NCI-H1048 (cell line): ENCODE data around the gene ACAD11.

ENCODE experiments used
- DNase-seq: peaks from one replicate; lab custom pipeline; 2025; lab: John Stamatoyannopoulos, UW

The ACAD11 gene, protein sequence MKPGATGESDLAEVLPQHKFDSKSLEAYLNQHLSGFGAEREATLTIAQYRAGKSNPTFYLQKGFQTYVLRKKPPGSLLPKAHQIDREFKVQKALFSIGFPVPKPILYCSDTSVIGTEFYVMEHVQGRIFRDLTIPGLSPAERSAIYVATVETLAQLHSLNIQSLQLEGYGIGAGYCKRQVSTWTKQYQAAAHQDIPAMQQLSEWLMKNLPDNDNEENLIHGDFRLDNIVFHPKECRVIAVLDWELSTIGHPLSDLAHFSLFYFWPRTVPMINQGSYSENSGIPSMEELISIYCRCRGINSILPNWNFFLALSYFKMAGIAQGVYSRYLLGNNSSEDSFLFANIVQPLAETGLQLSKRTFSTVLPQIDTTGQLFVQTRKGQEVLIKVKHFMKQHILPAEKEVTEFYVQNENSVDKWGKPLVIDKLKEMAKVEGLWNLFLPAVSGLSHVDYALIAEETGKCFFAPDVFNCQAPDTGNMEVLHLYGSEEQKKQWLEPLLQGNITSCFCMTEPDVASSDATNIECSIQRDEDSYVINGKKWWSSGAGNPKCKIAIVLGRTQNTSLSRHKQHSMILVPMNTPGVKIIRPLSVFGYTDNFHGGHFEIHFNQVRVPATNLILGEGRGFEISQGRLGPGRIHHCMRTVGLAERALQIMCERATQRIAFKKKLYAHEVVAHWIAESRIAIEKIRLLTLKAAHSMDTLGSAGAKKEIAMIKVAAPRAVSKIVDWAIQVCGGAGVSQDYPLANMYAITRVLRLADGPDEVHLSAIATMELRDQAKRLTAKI

DNA sequence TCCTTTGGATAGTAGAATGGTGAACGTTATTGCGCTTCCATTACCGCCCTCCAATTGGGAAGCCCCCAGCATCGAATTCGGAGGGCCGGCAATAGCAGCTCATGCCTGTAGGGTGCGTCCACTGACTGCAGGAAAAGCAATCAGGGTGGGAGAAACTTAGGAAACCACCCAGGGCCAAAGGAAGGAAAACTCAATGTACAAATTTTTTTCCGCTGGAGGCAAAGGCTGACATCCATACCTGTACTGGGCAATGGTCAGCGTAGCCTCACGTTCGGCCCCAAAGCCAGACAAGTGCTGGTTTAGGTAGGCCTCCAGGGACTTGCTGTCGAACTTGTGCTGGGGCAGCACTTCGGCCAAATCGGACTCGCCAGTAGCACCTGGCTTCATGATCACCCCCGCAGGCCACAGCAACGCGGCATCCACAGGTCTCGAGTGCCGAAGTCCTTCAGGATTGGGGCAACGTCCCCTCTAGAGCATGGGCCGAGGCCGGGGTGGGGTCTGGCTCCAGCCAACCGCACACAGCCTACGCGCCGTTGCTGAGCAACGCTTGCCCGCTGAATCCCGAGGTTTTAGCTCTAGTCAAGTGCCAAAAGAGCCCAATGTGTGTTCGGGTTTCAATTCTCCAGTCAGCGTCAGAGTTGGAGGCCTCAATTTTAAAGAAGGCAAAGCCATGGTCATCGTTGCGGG lies at the start of gene ACAD11:
Gene ACAD11 (minus strand): TSS at position 445 of the 687 bp plus-strand sequence. CDS start 58 bp downstream, at position 387.
- no peak for DNase-seq

DNA sequence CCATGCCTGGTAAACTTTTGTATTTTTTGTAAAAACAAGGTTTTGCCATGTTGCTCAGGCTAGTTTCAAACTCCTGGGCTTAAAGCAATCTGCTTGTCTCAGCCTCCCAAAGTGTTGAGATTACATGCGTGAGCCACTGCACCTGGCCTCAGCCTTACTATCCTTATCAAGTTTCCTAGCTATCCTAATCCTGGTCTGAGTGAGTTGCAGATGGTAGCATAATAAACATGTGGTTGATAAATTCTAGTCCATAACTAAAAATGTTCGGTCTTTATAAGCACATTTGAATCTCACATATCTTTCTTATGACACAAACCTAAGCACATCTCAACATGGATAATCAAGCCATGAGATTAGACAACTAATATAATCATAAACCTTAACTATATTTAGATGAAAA lies 44.1 kb upstream of the ACAD11 start:
- no peak for DNase-seq

DNA sequence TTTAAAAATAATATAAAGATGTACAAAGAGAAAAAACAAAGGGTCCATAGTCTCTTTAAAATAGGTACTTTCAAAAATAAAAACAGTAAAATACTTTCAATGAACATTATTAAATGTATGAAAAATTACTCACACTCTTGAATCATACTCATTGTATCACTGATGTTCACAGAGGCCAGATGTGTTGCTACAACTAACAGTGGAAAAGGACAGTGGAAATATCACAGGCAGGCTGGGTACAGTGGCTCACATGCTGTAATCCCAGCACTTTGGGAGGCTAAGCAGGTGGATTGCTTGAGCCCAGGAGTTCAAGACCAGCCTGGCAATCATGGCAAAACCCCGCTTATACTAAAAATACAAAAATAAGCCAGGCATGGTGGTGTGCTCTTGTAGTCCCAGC lies 35.8 kb upstream of the ACAD11 start:
- DNase-seq: no peak

DNA sequence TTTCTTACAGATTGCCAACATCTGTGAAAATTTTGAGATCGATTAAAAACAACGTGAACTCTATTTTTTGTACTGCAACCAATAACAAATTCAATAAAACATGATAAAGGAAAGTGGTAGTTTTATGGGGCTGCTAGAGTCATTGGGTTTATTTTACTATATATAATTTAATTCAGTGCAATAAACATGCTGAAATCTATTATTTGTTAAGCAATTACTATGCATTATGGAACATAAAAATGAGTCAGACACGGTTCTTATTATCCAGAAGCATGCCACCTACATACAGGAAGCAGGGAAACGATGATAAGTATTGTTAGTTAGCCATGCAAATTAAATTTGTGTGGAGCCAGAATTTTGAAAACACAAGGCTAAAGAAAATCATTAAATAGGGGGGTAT lies 35.4 kb upstream of the ACAD11 start:
- no peak for DNase-seq

DNA sequence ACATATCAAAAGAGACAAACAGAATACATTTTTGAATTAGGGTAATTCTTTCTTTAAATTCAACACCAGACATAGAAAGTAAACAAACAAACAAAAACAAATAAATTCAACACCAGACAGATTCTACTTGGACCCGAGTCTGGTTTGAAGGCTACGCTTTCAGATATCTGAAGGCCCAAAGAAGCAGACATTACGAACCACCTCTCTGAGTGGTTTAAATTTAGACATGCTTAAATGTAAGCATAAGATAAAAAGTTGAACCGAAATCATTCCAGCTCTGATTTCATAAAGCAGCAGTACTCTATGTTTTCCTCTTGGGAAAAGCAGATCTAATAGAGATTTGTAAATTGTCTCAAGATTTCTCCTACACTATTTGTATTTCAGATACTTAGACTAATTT lies 30.4 kb upstream of the ACAD11 start:
- no peak for DNase-seq

DNA sequence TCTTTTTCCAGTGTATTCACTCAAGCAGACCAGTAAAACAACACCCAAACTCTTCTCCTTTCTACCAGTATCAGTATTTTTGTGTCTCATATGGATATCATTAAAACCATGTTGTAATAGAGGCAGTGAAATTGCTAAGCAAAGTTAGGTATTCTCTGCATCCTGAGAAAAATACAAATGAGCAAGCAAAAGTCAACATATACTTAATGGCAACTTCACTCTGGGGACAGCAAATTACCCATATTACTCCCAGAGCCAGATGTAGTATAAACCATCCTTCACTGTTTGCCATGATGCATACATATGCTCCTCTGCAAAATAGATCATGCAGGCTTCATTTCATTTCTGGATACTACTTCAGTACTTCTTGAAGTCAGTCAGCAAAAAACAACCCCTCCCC lies 22.6 kb upstream of the ACAD11 start:
- DNase-seq: no peak

DNA sequence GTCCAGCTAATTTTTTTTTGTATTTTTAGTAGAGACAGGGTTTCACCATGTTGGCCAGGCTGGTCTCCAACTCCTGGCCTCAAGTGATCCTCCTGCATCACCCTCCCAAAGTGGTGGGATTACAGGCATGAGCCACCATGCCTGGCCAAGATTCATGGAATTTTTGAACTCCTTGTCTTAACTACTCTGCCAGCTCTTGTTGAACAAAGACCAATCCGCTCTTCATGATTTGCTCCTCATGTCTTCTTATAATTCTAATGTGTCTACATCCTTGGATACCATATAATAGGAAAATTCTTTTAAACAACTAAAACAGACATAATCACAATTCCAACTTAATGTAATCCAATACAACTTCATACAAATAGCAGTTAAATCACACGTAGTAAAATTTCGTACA lies 21.8 kb upstream of the ACAD11 start:
- no peak for DNase-seq

DNA sequence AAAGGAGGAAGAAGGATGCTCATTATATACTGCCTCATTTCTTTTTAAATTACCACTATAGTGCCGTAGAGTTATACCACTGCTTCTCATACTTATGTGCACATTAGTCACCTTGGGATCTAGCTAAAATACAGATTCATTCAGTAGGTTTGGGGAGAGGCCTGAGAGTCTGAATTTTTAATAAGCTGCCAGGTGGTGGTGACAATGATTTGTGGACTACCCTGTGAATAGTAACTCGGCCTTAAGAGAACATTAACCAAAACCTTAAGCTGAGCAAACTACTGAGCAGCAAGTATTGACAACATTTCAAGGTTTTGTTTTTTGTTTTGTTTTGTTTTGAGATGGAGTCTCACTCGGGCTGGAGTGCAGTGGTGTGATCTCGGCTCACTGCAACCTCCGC lies 20.3 kb upstream of the ACAD11 start:
- DNase-seq: no peak

DNA sequence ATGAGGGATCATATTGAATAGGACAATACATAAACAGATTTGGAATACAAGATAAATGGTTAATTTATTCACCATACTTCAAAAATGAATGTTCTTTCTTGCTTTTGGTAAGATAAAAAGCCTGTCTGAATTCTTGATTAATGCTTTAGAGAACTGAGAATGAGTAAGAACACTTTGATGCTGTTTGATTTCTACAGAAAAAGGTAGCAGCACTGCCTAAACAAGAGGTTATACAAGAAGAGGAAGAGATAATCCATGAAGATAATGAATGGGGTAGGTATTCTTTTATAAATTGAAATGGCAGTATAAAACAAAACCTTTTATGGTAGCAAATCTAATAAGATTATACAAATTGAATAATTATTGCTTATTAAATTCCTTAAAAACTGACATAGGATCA lies 15.8 kb upstream of the ACAD11 start:
- DNase-seq: no peak

DNA sequence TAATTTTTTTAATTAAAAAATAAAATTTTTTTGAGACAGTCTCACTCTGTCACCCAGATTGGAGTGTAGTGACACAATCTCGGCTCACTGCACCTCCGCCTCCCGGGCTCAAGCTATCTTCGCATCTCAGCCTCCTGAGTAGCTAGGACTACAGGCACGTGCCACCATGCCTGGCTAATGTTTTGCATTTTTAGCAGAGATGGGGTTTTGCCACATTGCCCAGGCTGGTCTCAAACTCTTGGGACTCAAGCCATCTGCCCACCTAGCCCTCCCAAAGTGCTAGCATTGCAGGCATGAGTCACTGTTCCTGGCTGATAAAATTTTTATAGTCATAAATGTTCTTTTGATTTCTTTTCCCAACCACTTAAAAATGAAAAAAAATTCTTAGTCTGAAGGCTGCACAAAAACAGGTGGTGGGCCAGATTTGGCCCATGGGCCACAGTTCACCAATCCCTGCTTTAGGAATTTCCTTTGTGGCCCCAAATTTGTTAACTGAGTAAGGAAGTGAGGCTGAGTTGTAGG lies 9.7 kb upstream of the ACAD11 start:
- DNase-seq: no peak

DNA sequence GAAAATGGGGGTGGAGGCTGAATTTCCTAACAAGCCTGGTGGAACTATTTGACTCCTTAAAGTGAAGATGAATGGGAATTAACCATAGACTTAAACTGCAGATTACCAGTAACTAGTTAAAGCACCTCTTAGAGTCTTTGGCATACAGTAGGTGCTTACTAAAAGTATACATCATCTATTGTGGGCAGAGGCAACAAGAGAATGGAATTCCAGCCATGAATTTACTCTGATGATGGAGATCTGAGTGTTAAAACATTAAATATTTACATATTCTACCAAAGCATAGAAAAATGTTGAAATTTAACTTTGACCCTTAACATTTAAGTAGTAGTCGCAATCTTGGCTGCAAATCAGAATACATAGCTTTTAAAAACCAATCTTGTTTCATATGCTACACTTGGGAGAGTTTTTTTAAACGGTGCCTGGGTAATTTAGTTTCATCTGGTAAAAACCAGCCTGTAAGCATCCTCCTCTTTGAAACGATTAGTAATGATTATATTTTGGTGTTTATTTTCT lies 5.7 kb upstream of the ACAD11 start:
- DNase-seq: no peak

DNA sequence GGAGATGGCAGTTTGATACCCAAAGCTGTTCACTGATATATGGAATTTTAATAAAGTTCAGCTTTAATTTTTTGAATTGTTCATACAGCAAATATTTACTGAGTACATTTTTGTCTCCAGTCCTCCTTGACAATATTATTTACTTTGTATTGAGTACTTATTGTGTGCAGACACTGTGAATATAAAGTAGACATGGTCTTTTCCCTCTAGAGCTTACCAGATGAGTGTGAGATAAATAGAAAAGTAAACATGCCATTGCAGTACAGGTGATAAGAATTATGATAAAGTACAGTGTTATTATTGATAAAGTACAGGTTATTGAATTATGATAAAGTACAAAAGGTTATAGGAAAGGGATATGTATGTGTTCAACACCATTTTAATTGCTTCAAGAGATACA lies 2.6 kb upstream of the ACAD11 start:
- DNase-seq: no peak

DNA sequence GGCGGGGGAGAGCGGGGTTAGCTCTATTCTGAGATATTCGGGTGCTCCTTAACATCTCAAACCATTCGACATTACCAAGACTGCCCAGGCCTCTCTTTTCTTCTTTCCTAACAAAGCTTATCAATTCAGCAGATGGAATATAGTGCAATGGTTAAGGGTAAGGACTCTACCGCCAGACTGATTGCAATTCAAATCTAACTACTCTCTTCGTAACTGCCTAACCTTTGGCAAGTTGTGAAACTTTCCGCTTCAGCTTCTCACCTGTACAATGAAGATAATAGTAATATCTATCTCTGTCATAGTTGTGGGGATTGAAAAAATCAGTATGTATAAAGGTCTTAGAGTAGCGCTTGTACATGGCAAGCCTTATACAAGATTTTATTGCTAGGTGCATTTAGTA lies 1.5 kb upstream of the ACAD11 start:
- no peak for DNase-seq

DNA sequence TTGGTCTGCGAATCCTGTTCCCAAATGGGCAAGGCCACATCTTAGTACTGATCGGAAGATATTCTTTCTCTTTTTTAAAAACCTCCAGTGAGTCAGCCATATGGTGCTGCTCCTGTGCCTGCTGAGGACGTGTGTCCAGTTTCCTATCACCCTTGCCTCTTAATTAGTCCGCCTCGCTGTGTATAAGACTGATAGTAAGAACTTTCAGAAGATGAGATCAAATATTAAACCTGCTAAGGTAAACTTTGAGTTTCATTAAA lies 1.1 kb upstream of the ACAD11 start:
- DNase-seq: no peak

DNA sequence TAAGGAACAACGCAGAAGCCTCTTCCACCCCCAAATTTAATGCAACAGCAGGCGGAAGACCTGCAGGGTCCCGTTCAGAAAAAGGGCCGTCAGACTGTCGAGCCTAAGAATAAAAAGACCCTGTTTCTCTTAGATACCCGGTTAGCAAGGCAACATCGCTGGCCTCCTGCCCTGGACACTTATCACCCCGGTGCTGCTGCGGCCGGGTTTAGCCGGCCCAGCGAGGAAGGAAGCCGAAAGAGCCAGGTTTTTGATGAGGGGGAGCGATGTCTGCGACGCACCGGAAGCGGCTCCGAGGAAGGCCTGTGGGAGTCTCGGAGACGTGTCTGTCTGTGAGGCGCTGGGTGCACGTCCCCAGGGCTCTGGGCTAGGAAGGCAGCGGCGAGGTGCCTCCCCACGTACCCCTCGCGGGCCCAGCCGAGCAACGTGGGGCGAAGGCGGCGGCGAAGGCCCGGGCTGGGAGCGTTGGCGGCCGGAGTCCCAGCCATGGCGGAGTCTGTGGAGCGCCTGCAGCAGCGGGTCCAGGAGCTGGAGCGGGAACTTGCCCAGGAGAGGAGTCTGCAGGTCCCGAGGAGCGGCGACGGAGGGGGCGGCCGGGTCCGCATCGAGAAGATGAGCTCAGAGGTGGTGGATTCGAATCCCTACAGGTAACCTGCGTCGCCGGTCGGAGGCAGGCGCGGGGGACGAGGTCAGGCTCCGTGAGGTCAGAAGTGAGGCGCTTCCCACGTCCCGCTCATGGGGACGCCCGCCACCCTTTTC lies 622 bp upstream of the ACAD11 start, which contains the start of gene UBA5:
Gene UBA5 (plus strand): TSS at position 278 of the 759 bp plus-strand sequence. CDS start 209 bp downstream, at position 487.
- DNase-seq: no peak

DNA sequence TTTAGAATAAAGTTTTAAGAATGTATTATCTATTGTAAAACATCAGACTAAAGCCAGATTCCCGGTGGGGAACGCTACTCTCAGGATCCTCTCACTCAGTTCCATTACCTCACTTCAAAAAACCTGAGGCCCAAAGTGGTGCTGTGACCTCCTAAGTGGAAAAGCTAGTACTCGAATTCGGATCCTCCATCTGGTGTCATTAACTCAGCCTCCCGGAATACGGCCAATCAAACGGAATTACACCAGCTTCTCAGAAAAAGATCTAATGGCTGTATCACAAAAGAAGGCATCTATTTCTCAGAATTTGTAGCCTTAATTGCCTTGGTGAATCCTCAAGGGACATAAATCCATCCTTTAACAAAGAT lies 627 bp downstream of the ACAD11 start:
- no peak for DNase-seq

DNA sequence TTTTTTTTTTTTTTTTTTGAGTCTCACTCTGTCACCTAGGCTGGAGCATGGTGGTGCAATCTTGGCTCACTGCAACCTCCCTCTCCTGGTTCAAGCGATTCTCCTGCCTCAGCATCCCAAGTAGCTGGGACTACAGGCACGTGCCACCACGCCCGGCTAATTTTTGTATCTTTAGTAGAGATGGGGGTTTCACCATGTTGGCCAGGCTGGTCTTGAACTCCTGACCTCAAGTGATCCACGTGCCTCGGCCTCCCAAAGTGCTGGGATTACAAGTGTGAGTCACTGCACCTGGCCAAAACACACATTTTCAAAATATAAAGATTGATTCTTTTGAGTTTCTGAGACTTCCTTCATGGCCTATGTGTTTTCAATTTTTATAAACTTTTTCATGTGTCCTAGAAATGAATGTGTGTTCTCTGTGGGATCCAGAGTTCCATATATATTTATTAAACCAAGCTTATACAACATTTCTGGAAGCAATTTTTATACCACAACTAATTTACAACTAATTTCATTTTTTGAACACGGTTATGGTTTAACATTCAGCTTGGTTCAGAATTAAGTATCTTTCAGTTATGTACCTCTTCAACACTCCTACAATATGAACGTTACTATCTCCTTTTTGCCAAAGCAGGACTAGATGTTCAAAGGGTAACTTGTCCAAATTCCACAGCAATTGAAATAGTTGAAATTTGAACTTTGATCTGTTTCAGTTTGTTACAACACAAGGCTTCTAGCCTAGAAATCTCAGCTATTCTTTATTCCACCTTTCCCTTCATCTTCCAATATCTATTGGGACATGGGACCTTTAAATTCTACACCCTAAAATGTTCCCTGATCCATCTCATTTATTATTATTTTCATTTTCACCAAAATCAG lies 1.5 kb downstream of the ACAD11 start:
- DNase-seq: no peak

DNA sequence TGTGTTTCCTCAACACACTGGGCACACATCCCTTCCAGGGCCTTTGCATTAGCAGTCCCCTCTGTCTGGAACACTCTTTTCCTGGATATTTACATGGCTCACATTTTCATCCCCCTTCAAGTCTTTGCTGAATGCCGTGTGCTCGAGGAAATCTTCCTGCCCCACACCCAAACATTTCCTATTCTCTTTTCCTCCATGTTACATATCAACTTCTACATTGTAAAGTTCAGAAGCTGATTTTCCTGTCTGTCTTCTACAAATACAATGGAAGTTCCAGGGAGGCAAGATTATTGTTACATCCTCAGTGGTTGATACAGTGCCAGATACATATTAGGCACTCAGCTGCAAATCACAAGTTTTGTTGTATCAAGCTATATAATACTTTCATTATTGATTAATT lies 4.1 kb downstream of the ACAD11 start:
- no peak for DNase-seq

DNA sequence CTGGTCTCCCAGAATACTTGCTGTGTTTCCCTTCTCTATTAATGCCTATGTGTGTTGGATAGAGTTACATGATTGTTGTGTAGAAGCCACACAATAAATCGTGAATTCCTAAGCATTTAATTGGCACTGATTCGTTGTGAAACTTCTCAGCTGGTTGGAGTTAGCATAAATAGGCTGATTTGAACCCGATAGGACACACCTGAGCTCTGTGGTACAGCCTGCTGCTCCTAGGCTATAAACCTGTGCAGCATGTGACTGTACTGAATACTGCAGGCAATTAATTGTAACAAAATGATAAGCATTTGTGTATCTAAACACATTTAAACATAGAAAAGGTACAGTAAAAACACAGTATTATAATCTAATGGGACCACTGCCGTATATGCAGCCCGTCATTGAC lies 4.9 kb downstream of the ACAD11 start:
- no peak for DNase-seq

DNA sequence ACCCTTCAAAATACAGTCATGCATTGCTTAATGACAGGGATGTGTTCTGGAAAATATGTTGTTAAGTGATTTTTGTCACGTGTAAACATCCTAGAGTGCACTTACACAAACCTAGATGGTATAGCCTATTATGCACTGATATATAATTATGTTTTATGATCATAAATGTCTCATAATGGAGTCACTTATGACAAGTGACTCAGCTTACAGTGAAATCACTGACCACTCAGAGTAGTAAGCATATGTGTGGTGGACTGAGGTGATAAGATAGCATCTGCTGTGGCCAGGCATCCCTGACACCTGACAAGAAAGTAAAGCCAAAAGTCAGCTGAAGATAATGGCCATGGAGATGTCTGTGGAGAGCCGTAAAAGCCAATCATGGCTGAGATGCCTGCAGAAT lies 5.4 kb downstream of the ACAD11 start:
- no peak for DNase-seq
